IPS DF 6.9 (cell line): ENCODE results near the gene CWC27.

Experiments used
- DNase-seq: peaks from one replicate; pipeline ENCODE4 v3.0.0-alpha.2; 2013; ENCODE audit warnings: low read depth, low spot score
- H3K27ac ChIP-seq: one replicate; pipeline ENCODE4 v1.5.1; 2013; ENCODE audit warnings: low read length, control low read depth
- H3K27me3 ChIP-seq: 2 replicates; pipeline ENCODE4 v1.6.1; 2013; ENCODE audit warnings: mild to moderate bottlenecking, low read length; ENCODE audit not compliant: control insufficient read depth, insufficient read depth
- H3K36me3 ChIP-seq: 2 replicates; pipeline ENCODE4 v1.6.1; 2013; ENCODE audit warnings: low read length; ENCODE audit not compliant: control insufficient read depth, insufficient read depth
- H3K4me1 ChIP-seq: 2 replicates; pipeline ENCODE4 v1.6.1; 2013; ENCODE audit warnings: low read length; ENCODE audit not compliant: control insufficient read depth, insufficient read depth
- H3K4me3 ChIP-seq: 2 replicates; pipeline ENCODE4 v1.5.1; 2013; ENCODE audit warnings: mild to moderate bottlenecking, low read length
- H3K9me3 ChIP-seq: 2 replicates; pipeline ENCODE4 v1.6.1; 2013; ENCODE audit warnings: low read length, inconsistent platforms; ENCODE audit not compliant: control insufficient read depth, insufficient read depth
- WGBS: extraction: QIAGEN DNeasy Blood & Tissue Kit; methylation state at CpG from one replicate; pipeline ENCODE4 v1.1.7; 2013; ENCODE audit warnings: mixed read lengths, missing lambda C conversion rate; ENCODE audit not compliant: insufficient read length, insufficient coverage; 5-methylcytosine and 5-hydroxymethylcytosine counted together

CWC27 gene

GRCh38 chr5:64968591-64969110 is 199.9 kb downstream of the CWC27 start:
- no peak for DNase-seq
- WGBS = no CpG with 5 or more reads among the region's 1 CpG
- Histone ChIP-seq H3K36me3 (no peaks in the 10 kb centered on the region), H3K27ac (no peak overlapping the region), H3K27me3 (no peaks in the 10 kb centered on the region), H3K4me1 (no peaks in the 10 kb centered on the region), H3K9me3 (no peaks in the 10 kb centered on the region), H3K4me3 (no peak overlapping the region)

GRCh38 chr5:64969578-64969977 is 200.8 kb downstream of the CWC27 start:
- Histone ChIP-seq H3K4me1 (no peaks in the 10 kb centered on the region), H3K9me3 (no peaks in the 10 kb centered on the region), H3K27ac (no peak overlapping the region), H3K4me3 (no peak overlapping the region), H3K36me3 (no peaks in the 10 kb centered on the region), H3K27me3 (no peaks in the 10 kb centered on the region)
- no CpG with 5 or more reads among the region's 5 CpGs for WGBS
- DNase-seq = no peak

- Histone ChIP-seq H3K27me3 (no peaks in the 10 kb centered on the region), H3K4me3 (no peak overlapping the region), H3K4me1 (no peaks in the 10 kb centered on the region), H3K27ac (no peak overlapping the region), H3K36me3 (no peaks in the 10 kb centered on the region), H3K9me3 (no peaks in the 10 kb centered on the region)
- no peak for DNase-seq
- no CpG with 5 or more reads among the region's 2 CpGs for WGBS
These were observed 202.8 kb downstream of the CWC27 start for GRCh38 chr5:64971513-64971912.

- Histone ChIP-seq H3K9me3 (no peaks in the 10 kb centered on the region), H3K27ac (no peak overlapping the region), H3K27me3 (no peaks in the 10 kb centered on the region), H3K4me1 (no peaks in the 10 kb centered on the region), H3K36me3 (no peaks in the 10 kb centered on the region), H3K4me3 (no peak overlapping the region)
- WGBS = no CpG with 5 or more reads among the region's 3 CpGs
- DNase-seq = no peak
These were observed 203.3 kb downstream of the CWC27 start for GRCh38 chr5:64971990-64972389.

GRCh38 chr5:64972591-64972990 is 203.9 kb downstream of the CWC27 start:
- H3K9me3 ChIP-seq = no peaks in the 10 kb centered on the region
- H3K4me1 ChIP-seq = no peaks in the 10 kb centered on the region
- H3K27ac ChIP-seq = no peak overlapping the region
- no peak for DNase-seq
- H3K36me3 ChIP-seq = no peaks in the 10 kb centered on the region
- H3K27me3 ChIP-seq = no peaks in the 10 kb centered on the region
- H3K4me3 ChIP-seq = no peak overlapping the region

GRCh38 chr5:64973215-64973614 is 204.5 kb downstream of the CWC27 start:
- H3K4me1 ChIP-seq = no peaks in the 10 kb centered on the region
- H3K27ac ChIP-seq = no peak overlapping the region
- no peaks in the 10 kb centered on the region for H3K9me3 ChIP-seq
- no CpG with 5 or more reads among the region's 2 CpGs for WGBS
- no peak overlapping the region for H3K4me3 ChIP-seq
- no peaks in the 10 kb centered on the region for H3K36me3 ChIP-seq
- no peaks in the 10 kb centered on the region for H3K27me3 ChIP-seq
- DNase-seq = no peak

GRCh38 chr5:64977779-64978178 is 209.0 kb downstream of the CWC27 start:
- no peak for DNase-seq
- H3K9me3 ChIP-seq = no peaks in the 10 kb centered on the region
- H3K4me3 ChIP-seq = no peak overlapping the region
- WGBS = no CpG with 5 or more reads among the region's 1 CpG
- no peaks in the 10 kb centered on the region for H3K27me3 ChIP-seq
- no peaks in the 10 kb centered on the region for H3K36me3 ChIP-seq
- H3K4me1 ChIP-seq = no peaks in the 10 kb centered on the region
- no peak overlapping the region for H3K27ac ChIP-seq

- Histone ChIP-seq H3K27me3 (no peaks in the 10 kb centered on the region), H3K4me1 (no peaks in the 10 kb centered on the region), H3K4me3 (no peak overlapping the region), H3K27ac (no peak overlapping the region), H3K36me3 (no peaks in the 10 kb centered on the region), H3K9me3 (no peaks in the 10 kb centered on the region)
- no CpG with 5 or more reads among the region's 2 CpGs for WGBS
- DNase-seq = no peak
These were observed 209.8 kb downstream of the CWC27 start for GRCh38 chr5:64978546-64978945.

- Histone ChIP-seq H3K27ac (no peak overlapping the region), H3K36me3 (no peaks in the 10 kb centered on the region), H3K27me3 (no peaks in the 10 kb centered on the region), H3K9me3 (no peaks in the 10 kb centered on the region), H3K4me3 (no peak overlapping the region), H3K4me1 (no peaks in the 10 kb centered on the region)
- no CpG with 5 or more reads among the region's 3 CpGs for WGBS
- DNase-seq = no peak
These were observed 210.8 kb downstream of the CWC27 start for GRCh38 chr5:64979531-64979930.

GRCh38 chr5:64980176-64980575 is 211.4 kb downstream of the CWC27 start:
- no peak overlapping the region for H3K27ac ChIP-seq
- H3K27me3 ChIP-seq = no peaks in the 10 kb centered on the region
- DNase-seq = no peak
- no CpG with 5 or more reads among the region's 2 CpGs for WGBS
- H3K4me1 ChIP-seq = no peaks in the 10 kb centered on the region
- no peak overlapping the region for H3K4me3 ChIP-seq
- H3K9me3 ChIP-seq = no peaks in the 10 kb centered on the region
- no peaks in the 10 kb centered on the region for H3K36me3 ChIP-seq

GRCh38 chr5:64987768-64988167 is 219.0 kb downstream of the CWC27 start:
- no peak overlapping the region for H3K4me3 ChIP-seq
- no CpG with 5 or more reads among the region's 1 CpG for WGBS
- DNase-seq = no peak
- no peak overlapping the region for H3K27ac ChIP-seq
- no peaks in the 10 kb centered on the region for H3K36me3 ChIP-seq
- H3K9me3 ChIP-seq = no peaks in the 10 kb centered on the region
- no peaks in the 10 kb centered on the region for H3K4me1 ChIP-seq
- H3K27me3 ChIP-seq = no peaks in the 10 kb centered on the region
